Amniotic epithelial cell (primary cell): ENCODE measurements around the gene DHRSX.
"Not testable (repeated sequence)": the region's sequence is repeated elsewhere in the genome, so short reads cannot be mapped to it uniquely, and the experiment has no call there.

Source experiments
- DNase-seq: peaks from one replicate; pipeline ENCODE4 v3.0.0-alpha.2; 2010; ENCODE audit warnings: low read depth

Gene DHRSX

DNA sequence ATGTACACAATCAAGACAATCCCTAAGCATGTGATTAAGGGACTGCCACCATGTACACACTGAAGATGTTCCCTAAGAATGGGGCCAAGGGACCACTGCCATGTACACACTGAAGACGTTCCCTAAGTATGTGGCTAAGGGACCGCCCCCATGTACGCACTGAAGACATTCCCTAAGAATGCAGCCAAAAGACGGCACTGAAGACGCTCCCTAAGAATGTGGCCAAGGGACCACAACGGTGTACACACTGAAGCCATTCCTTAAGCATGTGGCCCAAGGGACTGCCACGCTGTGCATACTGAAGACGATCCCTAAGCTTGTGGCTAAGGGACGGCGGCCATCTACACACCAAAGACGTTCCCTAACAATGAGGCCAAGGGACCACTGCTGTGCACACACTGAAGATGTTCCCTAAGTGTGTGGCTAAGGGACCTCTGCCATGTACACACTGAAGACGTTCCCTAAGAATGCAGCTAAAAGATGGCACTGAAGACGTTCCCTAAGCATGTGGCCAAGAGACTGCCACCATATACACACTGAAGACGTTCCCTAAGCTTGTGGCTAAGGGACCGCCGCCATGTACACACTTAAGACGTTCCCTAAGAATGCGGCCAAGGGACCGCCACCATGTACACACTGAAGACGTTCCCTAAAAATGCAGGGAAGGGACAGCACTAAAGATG is 26.4 kb downstream of the DHRSX start:
- DNase-seq = no peak

DNA sequence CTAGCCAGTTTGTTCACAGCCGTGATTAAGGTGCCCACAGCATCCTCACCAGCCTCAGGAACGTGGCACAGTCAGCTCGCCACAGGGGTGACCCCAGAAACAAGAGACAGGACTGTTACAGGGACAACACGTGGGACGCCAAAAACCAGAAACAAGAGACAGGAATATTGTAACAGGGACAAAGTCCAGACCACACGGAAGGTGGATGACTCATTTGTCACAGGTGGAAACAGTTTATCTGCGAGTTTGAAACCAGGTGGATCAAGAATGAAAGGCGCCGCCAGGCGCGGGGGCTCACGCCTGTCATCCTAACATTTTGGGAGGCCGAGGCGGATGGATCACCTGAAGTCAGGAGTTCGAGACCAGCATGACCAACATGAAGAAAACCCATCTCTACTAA is 27.7 kb downstream of the DHRSX start:
- not testable (repeated sequence) for DNase-seq

DNA sequence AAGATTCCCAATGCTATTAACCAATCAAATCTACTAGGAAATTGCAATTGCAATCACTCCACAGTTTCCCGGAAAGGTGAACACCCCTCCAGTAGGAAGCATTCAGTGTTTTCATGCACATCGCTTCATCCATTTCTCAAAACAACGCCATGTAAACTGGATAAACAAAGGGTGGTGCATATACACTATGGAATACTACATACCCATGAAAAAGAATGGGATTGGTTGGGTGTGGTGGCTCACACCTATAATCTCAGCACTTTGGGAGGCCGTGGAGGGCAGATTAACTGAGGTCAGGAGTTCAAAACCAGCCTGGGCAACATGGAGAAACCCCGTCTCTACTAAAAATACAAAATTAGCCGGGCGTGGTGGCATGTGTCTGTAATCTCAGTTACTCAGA is 29.1 kb downstream of the DHRSX start:
- DNase-seq = no peak

DNA sequence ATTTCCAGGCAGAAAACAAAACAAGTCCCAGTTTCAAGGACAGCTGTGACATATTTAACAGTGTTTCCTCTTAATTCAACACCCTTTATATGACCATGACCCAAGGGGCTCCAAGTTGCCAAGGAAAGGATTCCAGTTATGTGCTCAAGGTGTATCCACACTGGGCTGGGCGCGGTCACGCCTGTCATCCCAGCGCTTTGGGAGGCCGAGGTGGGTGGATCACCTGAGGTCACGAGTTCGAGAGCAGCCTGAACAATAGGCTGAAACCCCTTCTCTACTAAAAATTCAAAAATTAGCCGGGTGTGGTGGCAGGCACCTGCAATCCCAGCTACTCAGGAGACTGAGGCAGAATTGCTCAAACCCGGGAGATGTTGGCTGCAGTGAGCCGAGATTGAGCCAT is 29.6 kb downstream of the DHRSX start:
- not testable (repeated sequence) for DNase-seq

DNA sequence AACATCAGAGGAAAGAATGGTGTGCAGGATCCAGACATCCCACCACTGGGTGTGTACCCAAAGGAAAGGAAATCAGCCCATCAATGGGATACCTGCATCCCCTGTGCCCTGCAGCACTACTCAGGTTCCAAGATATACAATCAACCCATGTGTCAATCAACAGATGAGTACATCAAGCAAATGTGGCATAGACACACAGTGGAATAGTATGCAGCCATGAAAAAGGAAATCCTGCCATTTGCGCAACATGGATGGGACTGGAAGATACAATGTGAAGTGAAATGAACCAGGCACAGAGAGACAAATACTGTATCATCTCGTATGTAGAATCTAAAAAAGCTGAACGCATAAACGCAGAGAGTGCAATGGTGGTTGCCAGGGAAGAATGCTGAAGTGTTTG is 30.9 kb downstream of the DHRSX start:
- DNase-seq = not testable (repeated sequence)

DNA sequence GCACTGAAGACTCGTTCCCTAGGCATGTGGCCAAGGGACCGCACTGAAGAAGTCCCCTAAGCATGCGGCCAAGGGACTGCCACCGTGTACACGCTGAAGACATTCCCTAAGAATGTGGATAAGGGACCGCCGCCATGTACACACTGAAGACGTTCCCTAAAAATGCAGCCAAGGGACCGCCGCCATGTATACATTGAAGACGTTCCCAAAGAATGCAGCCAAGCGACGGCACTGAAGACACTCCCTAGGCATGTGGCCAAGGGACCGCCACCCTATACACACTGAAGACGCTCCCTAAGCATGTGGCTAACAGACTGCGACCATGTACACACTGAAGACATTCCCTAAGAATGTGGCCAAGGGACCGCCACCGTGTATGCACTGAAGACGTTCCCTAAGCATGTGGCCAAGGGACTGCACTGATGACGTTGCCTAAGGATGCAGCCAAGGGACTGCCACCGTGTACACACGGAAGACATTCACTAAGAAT is 31.5 kb downstream of the DHRSX start:
- DNase-seq = no peak

DNA sequence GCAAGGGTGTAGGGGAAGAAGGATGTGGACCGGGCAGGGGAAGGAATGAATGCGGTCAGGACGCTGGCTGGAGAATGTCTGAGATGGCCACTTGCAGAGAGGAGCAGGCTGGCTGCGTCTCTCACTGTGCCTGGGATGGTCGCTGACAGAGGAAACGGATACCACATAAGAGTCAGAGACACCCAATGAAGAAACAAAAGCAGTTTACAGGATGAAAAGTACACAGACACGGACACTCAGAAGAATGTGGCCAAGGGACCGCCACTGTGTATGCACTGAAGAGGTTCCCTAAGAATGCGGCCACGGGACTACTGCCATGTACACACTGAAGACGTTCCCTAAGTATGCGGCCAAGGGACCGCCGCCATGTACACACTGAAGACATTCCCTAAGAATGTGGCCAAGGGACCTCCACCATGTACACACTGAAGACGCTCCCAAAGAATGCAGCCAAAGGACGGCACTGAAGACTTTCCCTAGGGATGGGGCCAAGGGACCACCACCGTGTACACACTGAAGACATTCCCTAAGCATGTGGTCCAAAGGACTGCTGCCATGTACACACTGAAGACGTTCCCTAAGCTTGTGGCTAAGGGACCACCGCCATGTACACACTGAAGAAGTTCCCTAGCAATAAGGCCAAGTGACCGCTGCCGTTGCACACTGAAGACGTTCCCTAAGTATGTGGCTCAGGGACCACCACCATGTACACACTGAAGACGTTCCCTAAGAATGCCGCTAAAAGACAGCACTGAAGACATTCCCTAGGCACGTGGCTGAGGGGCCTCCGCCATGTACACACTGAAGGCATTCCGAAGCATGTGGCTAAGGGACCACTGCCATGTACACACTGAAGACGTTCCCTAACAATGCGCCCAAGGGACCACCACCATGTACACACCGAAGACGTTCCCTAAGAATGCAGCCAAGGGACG is 32.2 kb downstream of the DHRSX start:
- no peak for DNase-seq

DNA sequence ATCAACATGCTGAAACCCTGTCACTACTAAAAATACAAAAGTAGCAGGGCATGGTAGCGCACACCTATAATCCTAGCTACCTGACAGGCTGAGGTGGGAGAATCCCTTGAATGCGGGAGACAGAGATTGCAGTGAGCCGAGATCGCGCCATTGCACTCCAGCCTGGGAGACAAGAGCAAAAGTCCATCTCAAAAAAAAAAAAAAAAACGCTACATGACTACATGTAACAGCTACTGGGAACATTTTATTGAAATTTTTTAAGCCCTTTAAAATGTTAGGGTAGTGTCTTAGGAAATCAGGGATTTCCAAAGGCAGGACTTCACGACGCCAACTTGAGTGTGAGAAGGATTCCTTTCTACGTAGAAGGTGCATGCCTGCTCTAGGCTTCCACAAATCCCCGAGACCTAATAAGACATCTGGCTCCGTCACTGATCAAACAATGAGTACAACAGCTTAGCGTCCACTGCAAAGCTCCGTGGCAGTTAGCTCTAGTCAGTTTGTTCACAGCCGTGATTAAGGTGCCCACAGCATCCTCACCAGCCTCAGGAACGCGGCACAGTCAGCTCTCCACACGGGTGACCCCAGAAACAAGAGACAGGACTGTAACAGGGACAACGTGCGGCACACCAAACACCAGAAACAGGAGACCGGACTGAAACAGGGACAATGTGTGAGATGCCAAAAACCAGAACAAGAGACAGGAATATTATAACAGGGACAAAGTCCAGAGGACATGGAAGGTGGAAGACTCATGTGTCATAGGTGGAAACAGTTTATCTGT is 33.7 kb downstream of the DHRSX start:
- no peak for DNase-seq

DNA sequence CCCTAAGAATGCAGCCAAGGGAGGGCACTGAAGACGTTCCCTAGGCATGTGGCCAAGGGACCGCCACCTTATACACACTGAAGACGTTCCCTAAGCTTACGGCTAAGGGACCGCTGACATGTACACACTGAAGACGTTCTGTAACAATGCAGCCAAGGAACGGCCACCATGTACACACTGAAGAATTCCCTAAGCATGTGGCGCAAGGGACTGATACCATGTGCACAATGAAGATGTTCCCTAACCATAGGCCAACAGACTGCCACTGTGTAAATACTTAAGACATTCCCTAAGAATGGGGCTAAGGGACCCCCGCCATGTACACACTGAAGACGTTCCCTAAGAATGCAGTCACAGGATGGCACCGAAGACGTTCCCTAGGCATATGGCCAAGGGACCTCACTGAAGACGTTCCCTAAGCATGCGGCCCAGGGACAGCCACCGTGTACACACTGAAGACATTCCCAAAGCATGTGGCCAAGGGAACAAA is 36.1 kb downstream of the DHRSX start:
- DNase-seq = no peak

DNA sequence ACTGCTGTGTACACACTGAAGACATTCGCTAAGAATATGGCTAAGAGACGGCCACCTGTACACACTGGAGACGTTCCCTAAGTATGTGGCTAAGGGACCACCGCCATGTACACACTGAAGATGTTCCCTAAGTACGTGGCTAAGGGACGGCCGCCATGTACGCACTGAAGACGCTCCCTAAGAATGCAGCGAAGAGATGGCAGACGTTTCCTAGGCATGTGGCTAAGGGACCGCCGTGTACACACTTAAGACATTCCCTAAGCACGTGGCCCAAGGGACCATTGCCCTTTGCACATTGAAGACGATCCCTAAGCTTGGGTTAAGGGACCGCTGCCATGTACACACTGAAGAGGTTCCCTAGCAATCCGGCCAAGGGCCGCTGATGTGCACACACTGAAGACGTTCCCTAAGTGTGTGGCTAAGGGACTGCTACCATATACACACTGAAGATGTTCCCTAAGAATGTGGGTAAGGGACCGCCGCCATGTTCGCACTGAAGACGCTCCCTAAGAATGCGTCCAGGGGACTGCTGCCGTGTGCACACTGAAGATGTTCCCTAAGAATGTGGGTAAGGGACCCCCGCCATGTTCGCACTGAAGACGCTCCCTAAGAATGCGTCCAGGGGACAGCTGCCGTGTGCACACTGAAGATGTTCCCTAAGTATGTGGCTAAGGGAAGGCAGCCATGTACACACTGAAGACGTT is 36.7 kb downstream of the DHRSX start:
- peak; percentile 14 for DNase-seq

DNA sequence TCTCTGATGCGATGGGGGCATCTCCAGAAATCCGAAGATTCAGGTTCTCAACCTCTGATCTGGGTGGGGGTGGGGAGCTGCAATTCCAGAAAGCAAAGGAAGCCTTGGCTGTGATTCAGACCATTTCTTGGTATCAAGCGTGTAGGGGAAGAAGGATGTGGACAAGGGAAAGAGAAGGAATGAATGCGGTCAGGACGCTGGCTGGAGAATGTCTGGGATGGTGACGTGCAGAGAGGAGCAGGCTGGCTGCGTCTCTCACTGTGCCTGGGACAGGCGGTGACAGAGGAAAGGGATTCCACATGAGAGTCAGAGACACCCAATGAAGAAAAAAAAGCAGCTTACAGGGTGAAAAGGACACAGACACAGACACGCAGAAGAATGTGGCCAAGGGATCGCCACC is 37.3 kb downstream of the DHRSX start:
- DNase-seq = peak; percentile 57

DNA sequence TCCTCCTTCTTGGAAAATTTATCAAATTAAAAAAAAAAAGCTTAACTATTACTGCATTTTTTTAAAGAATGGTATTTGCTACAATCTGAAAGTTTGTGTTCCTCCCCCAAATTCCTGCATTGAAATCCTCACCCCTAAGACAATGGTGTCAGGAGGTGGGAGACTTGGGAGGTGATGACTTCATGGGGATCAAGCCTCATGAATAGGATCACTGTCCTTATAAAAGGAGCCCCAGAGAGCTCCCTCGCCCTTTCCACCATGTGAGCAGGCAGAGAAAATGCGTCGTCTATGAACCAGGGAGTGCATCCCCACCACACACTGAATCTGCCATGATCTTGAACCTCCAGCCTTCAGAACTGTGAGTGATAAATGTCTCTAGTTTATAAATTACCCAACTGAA is 38.0 kb downstream of the DHRSX start:
- DNase-seq = no peak

DNA sequence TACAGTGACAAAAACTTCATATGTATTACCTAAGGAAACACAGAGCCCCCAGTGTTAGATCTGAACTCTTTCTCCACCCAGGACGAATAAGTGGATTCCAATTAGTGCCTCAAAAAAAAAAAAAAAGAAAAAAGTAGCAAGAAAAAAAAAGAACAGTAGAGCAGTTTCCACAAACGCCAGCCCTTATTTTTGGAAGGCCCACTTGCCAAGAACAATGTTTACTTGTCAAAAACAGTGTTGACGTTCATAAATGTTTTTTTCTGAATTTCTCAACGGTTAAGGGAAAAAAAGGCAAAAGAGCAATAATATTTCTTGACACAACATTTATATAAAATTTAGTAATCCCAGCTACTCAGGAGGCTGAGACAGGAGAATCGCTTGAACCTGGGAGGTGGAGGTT is 38.7 kb downstream of the DHRSX start:
- DNase-seq = no peak

DNA sequence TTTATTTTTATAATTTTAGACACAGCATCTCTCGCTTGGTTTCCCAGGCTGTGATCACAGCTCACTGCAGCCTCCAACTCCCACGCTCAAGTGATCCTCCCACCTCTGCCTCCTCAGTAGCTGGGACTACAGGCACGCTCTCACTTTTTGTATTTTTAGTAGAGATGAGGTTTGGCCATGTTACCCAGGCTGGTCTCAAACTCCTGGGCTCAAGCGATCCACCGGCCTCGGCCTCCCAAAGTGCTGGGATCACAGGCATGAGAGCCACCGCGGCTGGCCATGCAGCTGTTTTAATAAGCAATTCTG is 39.1 kb downstream of the DHRSX start:
- no peak for DNase-seq

DNA sequence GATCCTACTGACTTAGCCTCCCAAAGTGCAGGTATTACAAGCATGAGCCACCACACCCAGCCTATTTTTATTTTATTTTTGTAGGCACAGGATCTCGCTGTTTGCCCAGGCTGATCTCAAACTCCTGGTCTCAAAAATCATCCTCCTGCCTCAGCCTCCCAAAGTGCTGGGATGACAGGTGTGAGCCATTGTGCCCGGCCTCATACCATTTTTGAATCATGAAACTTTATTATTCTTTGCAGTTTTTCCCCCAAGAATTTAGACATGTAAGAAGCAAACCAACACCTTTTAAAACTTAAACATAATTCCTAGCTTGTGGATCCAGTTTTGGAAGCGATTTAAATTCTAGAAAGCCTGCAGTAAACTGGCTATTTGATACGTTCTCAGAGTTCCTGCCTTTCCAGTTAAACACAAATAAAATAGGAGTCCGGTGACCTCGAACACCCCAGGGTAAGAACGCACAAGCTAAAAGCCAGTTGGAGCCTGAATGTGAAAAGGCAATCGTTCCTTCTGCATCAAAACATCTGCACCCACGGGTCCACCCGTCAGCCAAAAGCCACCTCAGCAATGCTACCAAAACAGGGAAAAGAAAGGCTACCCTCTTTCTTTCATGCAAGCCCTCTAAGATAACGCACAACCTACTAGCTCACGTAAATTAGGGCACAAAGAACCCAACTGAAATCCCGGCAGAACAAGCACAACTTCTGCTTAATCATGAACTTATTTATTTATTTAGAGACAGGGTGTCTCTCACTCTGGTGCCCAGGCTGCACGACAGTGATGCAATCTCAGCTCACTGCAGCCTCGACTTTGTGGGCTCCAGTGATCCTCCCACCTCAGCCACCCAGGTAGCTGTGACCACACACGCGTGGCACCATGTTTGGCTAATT is 39.7 kb downstream of the DHRSX start:
- DNase-seq = not testable (repeated sequence)

DNA sequence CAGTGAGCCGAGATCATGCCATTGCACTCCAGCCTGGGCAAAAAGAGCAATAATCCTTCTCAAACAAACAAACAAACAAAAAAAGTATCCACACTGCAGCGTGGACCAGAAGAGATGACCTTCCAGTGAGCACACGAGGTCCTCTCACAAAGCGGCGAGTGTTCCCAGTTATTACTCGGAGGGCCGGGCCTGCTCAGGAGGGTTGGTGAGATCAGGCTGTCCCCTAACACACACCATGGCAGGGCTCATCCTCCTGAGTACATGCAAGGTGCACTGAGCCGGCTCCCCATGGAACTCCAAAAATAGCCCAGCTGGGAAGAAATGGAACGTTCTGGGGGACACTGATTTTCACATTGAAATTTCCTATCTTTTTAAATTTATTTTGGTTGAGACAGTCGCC is 40.7 kb downstream of the DHRSX start:
- DNase-seq = not testable (repeated sequence)

DNA sequence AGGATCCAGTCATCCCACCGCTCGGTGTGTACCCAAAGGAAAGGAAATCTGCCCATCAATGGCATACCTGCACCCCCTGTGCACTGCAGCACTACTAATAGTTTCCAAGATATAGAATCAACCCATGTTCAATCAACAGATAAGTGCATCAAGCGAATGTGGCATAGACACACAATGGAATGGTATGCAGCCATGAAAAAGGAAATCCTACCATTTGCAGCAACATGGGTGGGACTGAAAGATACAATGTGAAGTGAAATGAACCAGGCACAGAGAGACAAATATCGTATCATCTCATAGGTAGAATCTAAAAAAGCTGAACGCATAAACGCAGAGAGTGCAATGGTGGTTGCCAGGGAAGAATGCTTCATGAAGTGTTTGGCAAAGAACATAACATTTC is 42.5 kb downstream of the DHRSX start:
- DNase-seq = no peak

DNA sequence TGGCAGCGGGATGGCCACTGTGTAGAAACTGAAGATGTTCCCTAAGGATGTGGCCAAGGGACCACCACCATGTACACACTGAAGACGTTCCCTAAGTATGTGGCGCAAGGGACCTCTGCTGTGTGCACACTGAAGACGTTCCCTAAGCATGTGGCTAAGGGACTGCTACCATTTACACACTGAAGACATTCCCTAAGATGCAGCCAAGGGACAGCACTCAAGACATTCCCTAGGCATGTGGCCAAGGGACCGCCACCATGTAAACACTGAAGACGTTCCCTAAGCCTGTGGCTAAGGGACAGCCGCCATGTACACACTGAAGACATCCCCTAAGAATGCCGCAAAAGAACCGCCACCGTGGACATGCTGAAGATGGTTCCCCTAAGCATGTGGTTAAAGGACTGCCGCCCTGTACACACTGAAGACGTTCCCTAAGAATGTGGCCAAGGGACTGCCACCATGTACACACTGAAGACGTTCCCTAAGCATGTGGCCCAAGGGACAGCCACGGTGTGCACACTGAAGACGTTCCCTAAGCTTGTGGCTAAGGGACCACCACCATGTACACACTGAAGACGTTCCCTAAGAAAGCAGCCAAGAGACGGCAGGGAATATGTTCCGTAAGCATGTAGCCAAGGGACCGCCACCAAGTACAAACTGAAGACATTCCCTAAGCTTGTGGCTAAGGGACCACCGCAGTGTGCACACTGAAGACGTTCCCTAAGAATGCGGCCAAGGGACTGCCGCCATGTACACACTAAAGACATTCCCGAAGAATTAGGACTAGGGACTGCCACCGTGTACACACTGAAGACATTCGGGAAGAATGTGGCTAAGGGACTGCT is 43.3 kb downstream of the DHRSX start:
- DNase-seq = no peak

DNA sequence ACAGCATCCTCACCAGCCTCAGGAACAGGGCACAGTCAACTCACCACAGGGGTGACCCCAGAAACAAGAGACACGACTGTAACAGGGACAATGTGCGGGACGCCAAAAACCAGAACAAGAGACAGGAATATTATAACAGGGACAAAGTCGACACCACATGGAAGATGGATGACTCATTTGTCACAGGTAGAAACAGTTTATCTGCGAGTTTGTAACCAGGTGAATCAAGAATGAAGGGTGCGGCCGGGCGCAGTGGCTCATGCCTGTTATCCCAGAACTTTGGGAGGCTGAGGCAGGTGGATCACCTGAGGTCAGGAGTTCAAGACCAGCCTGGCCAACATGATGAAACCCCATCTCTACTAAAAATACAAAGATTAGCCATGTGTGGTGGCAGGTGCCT is 44.7 kb downstream of the DHRSX start:
- not testable (repeated sequence) for DNase-seq

DNA sequence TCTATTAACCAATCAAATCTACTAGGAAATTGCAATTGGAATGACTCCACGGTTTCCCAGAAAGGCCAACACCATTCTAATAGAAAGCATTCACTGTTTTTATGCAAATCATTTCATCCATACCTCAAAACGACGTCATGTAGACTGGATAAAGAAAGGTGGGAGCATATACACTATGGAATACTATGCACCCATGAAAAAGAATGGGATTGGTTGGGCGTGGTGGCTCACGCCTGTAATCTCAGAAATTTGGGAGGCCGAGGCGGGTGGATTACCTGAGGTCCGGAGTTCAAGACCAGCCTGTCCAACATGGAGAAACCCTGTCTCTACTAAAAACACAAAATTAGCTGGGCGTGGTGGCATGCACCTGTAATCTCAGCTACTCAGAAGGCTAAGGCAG is 46.2 kb downstream of the DHRSX start:
- DNase-seq = not testable (repeated sequence)
